PC-3 (cell line): ENCODE measurements around the gene TUT1. TPM values are rescaled to one million over a fixed set of nuclear protein-coding genes. Genes with fewer than 3 reads are reported as not detected.
A peak's percentile ranks its signal among the peaks of the same experiment; 100 is the strongest.

Experiments used
- ATAC-seq: fragments of 200-7000 bp; cut with Tn5 transposase; 2 replicates; pipeline ENCODE4 v1.9.1; 2020; ENCODE audit warnings: mild to moderate bottlenecking, moderate library complexity
- BruUV-seq: library from RNA; stranded (reverse); fragments of 400-500 nt; replicated peaks from 2 replicates; lab custom pipeline; 2021; lab: Mats Ljungman, UMichigan
- CTCF ChIA-PET: fragments of 300-600 bp; sonication (Branson Sonifier 250); formaldehyde crosslinking; loops from one replicate; lab custom pipeline; 2022; ENCODE audit warnings: antibody characterized with exemption; lab: Charles Lee
- POLR2A ChIA-PET: fragments of 300-600 bp; sonication (Branson Sonifier 250); formaldehyde crosslinking; loops from one replicate; lab custom pipeline; 2022; ENCODE audit warnings: antibody characterized with exemption; ENCODE audit not compliant: unreplicated experiment; lab: Charles Lee
- DNase-seq: peaks from one replicate; pipeline ENCODE4 v3.0.0-alpha.2; 2015
- H2AFZ ChIP-seq: fragments of 300-600 bp; sonication (generic); 2 replicates; pipeline ENCODE4 v1.6.0; 2016; ENCODE audit warnings: antibody characterized with exemption, low read length
- H3F3A ChIP-seq: fragments of 300-600 bp; sonication (generic); one replicate; pipeline ENCODE4 v1.6.0; 2017; ENCODE audit warnings: antibody characterized with exemption, low read length, control low read depth, mild to moderate bottlenecking; ENCODE audit not compliant: unreplicated experiment
- H3K27ac ChIP-seq: fragments of 300-600 bp; sonication (generic); 2 replicates; pipeline ENCODE4 v1.5.1; 2016; ENCODE audit warnings: mild to moderate bottlenecking, low read length
- H3K27me3 ChIP-seq: fragments of 300-600 bp; sonication (generic); 2 replicates; pipeline ENCODE4 v1.6.1; 2016; ENCODE audit warnings: low read length, mixed read lengths
- H3K36me3 ChIP-seq: fragments of 300-600 bp; sonication (generic); 2 replicates; pipeline ENCODE4 v1.6.1; 2016; ENCODE audit warnings: low read depth, mixed run types, low read length, mixed read lengths
- H3K4me1 ChIP-seq: fragments of 300-600 bp; sonication (generic); 2 replicates; pipeline ENCODE4 v1.5.1; 2016; ENCODE audit warnings: low read length; ENCODE audit not compliant: insufficient read depth
- H3K4me2 ChIP-seq: fragments of 300-600 bp; sonication (generic); 2 replicates; pipeline ENCODE4 v1.6.0; 2016; ENCODE audit warnings: low read length
- H3K4me3 ChIP-seq: fragments of 300-600 bp; sonication (generic); 2 replicates; pipeline ENCODE4 v1.5.1; 2016; ENCODE audit warnings: mild to moderate bottlenecking, low read length, mixed read lengths
- H3K79me2 ChIP-seq: fragments of 300-600 bp; sonication (generic); 2 replicates; pipeline ENCODE4 v1.6.1; 2017; ENCODE audit warnings: low read length, mixed read lengths
- H3K9ac ChIP-seq: fragments of 300-600 bp; sonication (generic); 2 replicates; pipeline ENCODE4 v1.6.0; 2016; ENCODE audit warnings: mild to moderate bottlenecking, low read length
- H3K9me2 ChIP-seq: fragments of 300-600 bp; sonication (generic); replicated peaks from 2 replicates; pipeline ENCODE4 v1.6.1; 2016; ENCODE audit warnings: mixed run types, low read length, mixed read lengths
- H3K9me3 ChIP-seq: fragments of 300-600 bp; sonication (generic); 2 replicates; pipeline ENCODE4 v1.6.1; 2016; ENCODE audit warnings: low read length, mixed read lengths
- H4K20me1 ChIP-seq: fragments of 300-600 bp; sonication (generic); 2 replicates; pipeline ENCODE4 v1.6.1; 2016; ENCODE audit warnings: low read length, mixed read lengths
- CTCF ChIP-seq: fragments of 300-600 bp; sonication (generic); conservative IDR thresholded peaks from 2 replicates; pipeline ENCODE4 v1.5.1; 2017; ENCODE audit warnings: antibody characterized with exemption, low read depth, mild to moderate bottlenecking, low read length
- EZH2 ChIP-seq: fragments of 300-600 bp; sonication (generic); IDR thresholded peaks from one replicate; pipeline ENCODE4 v1.6.1; 2017; ENCODE audit warnings: antibody characterized with exemption, mild to moderate bottlenecking, low read length; ENCODE audit not compliant: unreplicated experiment
- EZH2phosphoT487 ChIP-seq: fragments of 300-600 bp; sonication (generic); IDR thresholded peaks from 2 replicates; pipeline ENCODE4 v1.6.1; 2018; ENCODE audit warnings: mild to moderate bottlenecking, antibody characterized with exemption, low read length, borderline replicate concordance
- intact Hi-C: fragments of 100-400 bp; cut with micrococcal nuclease; formaldehyde crosslinking; loops from 2 replicates; pipeline ENCODE4 v1.9.0; 2023
- total RNA-seq: library from RNA; depleted of rRNA; stranded (reverse); fragments of >200 nt; gene quantifications from 2 replicates; pipeline ENCODE4 v1.2.3, GENCODE V29; 2014

TUT1 gene
- total RNA-seq, 1 experiment from 2014 or later, result 17.8 TPM

GRCh38 chr11:62555464-62556107 lies 35.7 kb downstream of the TUT1 start:
- Histone ChIP-seq H2AFZ (no peak overlapping the region), H3K4me3 (peak overlapping the region; percentile 26; the same call in 1 of the 2 replicates), H3K9ac (peak overlapping the region; percentile 50), H3K27ac (peak overlapping the region; percentile 94), H3F3A (peaks cover 10% of the 10 kb centered on the region), H3K4me1 (peaks cover 91% of the 10 kb centered on the region), H3K36me3 (peaks cover 20% of the 10 kb centered on the region), H3K9me2 (no peaks in the 10 kb centered on the region), H4K20me1 (no peaks in the 10 kb centered on the region), H3K9me3 (no peaks in the 10 kb centered on the region), H3K79me2 (peaks cover 22% of the 10 kb centered on the region), H3K27me3 (no peaks in the 10 kb centered on the region), H3K4me2 (peak overlapping the region; percentile 90)
- ATAC-seq (no peak), DNase-seq (peak; percentile 50)
- POLR2A ChIA-PET, result interaction anchor here (0.6 to 1.3 kb wide), 3 partner anchors 9 to 741 kb away, joined by 3 to 5 read pairs (median 3); partner anchors contain the start of gene AHNAK
- intact Hi-C loops, result loop anchor here (10.0 kb wide), 1 partner anchor 581 kb away; no protein-coding TSS in a partner anchor
- TF ChIP-seq EZH2, result no peak
- no TSS peak for BruUV-seq
- CTCF ChIA-PET, result interaction anchor here (3.3 kb wide), 1 partner anchor 12 kb away, joined by 26 read pairs; no protein-coding TSS in a partner anchor

- peak overlapping the region; percentile 60 for H3K4me3 ChIP-seq
- no TSS peak for BruUV-seq
Measured at GRCh38 chr11:62554387-62555167, 36.7 kb downstream of the TUT1 start.

More at GRCh38 chr11:62554387-62555167, 36.7 kb downstream of the TUT1 start:
- H3K27ac ChIP-seq, result peak overlapping the region; percentile 94
- H3F3A ChIP-seq, result peaks cover 10% of the 10 kb centered on the region
- no peak overlapping the region for H2AFZ ChIP-seq
- H3K9me3 ChIP-seq, result no peaks in the 10 kb centered on the region
- peak overlapping the region; percentile 90 for H3K4me2 ChIP-seq
- H4K20me1 ChIP-seq, result no peaks in the 10 kb centered on the region
- H3K9ac ChIP-seq, result peak overlapping the region; percentile 82
- intact Hi-C loops, result loop anchor here (10.0 kb wide), 1 partner anchor 580 kb away; no protein-coding TSS in a partner anchor
- CTCF ChIA-PET, result interaction anchor here (1.0 to 2.9 kb wide), 2 partner anchors 11 to 37 kb away, joined by 3 to 21 read pairs; partner anchors contain the start of gene TUT1
- peaks cover 12% of the 10 kb centered on the region for H3K36me3 ChIP-seq
- H3K27me3 ChIP-seq, result no peaks in the 10 kb centered on the region
- no peaks in the 10 kb centered on the region for H3K9me2 ChIP-seq
- H3K4me1 ChIP-seq, result peaks cover 83% of the 10 kb centered on the region
- H3K79me2 ChIP-seq, result peaks cover 14% of the 10 kb centered on the region
- POLR2A ChIA-PET, result interaction anchor here (1.3 kb wide), 1 partner anchor 8 kb away, joined by 5 read pairs; the partner anchor contains the start of gene AHNAK
- no peak for DNase-seq
- TF ChIP-seq CTCF, result no peak
- no peak for TF ChIP-seq EZH2
- no peak for TF ChIP-seq EZH2phosphoT487
- ATAC-seq, result no peak
